ENCODE results near the gene CCDC85C.

CCDC85C gene

DNA sequence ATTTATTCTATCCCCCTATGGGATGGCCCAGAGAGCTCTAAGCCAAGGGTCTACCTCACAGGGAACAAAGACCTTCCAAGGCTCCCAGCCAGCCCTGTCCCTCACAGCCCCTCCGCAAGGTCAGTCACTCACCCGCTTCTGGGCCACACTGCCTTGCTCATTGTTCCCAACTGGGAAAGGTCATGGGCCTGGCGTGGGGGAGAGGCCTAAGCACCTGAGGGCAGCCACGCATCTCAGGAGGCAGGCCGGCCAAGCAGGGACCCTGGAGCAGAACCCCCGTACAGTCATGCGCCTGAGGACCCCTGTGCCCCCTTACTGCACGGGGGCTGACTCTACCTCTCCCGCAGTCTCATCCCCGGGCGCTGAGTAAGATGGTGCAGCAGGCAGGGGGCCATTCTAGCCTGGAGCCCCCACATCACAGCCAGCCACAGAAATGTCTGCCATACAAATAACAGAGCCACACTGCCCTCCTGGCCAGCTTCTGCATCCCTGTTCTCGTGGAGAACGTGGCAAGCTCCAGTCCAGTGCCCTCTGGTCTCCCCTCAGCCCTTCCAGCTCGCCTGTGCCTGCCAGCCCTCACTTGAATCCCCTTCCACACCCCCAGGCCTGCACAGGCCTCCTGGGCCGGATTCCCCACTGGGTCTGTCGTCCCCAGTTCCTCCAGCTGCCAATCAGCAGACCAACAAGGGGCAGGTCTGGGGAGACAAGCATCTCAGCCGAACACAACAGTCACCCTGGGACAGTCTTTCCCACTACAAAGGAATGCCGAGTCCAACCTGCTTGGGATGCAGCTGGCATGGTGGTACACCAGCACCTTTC, 16.3 kb downstream of the CCDC85C start:
- no peak for DNase-seq

DNA sequence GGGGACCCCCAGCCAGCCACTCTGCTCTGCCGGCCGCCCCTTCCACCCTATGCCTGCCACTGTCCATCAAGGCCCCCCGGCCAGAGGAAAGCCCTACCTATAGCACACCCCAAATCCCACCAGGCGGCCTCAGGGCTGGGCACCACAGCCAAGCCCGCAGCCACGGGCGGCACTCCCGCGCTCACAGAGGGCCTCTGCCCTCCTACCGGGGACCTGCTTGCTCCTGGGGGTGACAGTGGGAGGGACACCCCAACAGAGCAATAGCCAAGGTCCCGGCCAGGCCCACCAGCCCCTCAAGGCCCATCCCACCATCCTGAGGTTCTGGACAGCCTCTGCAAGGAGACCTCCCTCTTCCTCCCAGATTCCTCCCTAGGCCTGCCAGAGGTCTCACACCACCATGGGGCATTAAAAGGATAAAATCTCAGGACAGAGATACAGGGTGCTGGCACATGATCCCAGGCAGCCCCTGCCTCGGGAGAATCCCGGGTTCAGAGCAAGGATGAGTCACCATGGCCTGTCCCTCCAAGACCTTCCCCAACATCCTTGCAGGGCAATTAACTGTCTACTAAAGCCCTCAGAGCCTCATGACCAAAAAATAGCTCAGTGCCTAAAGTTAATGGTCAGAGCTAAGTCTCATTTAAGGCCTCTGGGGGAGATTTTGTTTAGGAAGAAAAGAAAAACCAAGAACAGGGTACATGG, 17.1 kb downstream of the CCDC85C start:
- no peak for DNase-seq

DNA sequence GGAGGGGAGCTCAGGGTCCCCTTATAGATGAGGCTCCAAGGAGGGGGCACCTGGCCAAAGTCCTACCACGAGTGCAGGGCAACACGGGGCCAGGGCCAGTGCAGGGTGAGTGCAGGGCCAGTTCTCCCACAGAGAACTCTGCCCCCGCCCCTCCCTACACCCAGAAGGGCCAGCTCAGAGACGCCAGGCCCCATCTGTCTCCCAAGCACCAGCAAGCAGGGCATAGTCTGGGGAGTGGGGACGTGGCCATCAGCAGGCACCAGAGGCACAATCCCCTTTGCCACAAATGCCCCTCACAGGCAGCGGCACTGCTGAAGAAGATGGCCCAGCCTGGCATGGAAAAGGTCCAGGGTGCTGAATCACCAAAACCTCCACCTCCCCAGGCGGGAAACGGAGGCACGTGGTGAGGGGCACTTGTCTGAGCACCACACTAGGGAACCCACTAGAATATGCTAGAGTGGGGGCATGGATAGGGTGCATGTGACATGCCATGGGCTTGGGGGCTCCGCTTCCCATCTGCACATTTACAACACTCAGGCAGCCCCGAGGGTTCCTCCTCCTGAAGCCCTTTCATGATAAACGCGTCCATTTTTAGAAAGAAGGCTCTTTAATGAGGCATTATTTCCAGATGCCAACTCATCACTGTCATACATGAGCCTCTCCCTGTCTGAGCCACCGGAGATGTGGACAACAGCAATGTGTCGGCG, 17.8 kb downstream of the CCDC85C start:
- no peak for DNase-seq

DNA sequence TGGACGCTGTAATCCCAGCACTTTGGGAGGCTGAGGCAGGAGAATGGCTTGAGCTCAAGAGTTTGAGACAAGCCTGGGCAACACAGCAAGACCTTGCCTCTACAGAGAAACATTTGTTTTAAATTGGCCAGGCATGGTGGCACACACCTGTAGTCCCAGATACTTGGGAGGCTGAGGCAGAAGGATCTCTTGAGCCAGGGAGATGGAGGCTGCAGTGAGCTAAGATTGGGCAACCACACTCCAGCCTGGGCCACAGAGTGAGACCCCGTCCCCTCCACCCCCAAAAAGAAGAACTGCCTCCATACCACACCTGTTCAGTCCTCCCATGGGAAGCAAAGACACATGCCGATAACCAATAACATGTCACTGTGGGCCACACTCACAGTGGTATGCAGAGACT, 19.2 kb downstream of the CCDC85C start:
- no peak for DNase-seq

DNA sequence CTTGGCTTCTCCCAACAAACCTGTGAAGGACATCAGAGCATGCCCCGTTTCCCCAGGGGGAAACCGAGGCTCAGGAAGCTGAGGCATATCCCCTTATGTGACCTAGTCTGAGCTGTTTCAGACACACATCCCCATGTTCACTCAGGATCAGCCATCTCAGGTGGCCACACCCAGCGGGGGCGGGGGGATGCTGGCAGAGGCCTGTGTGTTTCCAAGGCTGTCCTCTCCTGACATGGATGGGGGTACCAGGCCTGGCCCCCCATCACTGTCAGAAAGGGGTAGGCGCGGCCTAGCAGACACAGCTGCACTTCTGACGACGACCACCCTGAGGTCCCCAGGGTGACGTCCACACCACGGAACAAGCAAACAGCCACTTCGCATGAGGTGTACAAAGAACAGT, 22.1 kb downstream of the CCDC85C start:
- DNase-seq: no peak

DNA sequence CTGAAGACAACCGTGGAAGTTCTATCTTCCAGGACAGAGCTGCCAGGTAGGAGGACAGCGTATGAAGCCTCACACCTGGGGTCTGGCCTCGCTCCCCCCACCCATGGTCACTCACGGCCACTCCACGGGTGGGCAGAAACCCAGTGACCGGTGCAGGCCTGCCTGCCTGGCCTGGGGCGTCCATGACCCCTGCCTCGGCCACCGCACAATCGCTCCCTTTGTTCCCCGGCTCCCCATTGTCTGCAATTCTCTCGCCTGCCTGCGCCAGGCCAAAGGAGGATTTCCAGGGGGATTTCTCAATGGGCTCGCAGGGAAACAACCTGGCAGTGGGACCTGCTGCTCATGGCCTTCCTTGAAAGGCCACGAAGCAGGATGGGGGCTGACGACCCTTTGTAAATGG, 22.6 kb downstream of the CCDC85C start:
- no peak for DNase-seq

DNA sequence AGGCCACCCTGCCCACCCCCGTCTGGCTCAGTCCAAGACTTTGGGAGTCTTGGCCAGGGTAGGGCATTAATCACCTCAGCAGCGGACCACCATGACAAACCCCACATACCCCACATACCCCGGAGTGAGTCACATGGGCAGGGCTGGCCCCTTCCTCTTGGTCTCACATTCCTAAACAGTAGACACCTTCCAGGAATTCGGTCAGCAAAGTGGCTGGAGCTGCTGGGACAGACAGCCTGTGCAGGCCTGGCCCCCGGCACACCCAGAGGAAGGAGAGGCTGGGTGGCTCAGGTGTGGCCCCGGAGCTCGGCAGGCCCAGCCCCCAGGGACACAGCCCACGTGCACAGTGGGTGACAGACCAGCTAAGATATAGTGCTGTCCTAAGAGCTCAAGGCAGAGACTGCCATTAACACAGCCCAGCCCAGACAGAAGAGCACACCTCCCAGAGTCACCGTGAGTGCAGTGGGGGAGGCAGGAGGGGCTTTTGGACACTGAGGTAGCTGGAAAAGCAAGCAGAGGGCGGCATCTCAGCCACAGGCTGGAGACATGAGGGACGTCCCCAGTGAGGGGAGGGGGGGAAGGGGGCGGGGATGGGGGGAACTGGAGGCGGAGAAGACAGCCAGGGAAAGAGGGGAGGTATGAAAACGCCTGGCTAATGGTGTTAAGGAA, 24.0 kb downstream of the CCDC85C start:
- DNase-seq: no peak

DNA sequence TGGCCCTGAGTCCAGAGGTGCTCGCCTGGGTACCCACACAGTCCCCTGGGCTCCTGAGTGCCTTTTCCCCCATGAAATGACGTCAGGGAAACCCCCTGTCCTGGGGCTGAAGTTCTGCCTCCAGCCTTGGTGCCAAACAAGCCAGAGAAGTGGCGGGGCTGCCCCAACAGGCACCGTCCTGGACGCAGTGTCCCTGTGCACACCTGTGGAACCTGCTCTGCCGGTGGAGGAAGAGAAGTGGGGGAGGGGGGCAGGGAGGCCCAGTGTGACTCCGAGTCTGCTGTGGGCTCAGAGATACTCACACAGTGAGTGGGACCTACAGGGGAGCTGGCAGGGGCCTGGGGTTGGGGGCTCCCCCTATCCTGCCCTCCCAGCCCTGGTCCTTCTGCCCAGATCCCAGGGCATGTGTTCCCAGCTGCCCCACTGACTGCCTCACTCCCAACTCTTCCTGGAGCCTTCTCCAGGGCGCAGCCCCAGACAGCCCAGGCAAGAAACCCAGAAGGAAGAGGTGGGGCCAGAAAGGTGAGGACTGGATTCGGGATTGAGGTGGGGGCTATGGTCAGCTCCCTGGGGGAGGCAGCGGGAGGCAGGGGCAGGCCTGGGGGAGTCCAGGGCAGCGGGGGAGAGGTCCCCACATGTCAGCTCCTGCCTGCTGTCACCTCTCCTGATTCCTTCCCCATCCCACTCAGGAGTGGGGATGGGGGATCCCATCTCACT, 24.7 kb downstream of the CCDC85C start:
- DNase-seq: no peak

DNA sequence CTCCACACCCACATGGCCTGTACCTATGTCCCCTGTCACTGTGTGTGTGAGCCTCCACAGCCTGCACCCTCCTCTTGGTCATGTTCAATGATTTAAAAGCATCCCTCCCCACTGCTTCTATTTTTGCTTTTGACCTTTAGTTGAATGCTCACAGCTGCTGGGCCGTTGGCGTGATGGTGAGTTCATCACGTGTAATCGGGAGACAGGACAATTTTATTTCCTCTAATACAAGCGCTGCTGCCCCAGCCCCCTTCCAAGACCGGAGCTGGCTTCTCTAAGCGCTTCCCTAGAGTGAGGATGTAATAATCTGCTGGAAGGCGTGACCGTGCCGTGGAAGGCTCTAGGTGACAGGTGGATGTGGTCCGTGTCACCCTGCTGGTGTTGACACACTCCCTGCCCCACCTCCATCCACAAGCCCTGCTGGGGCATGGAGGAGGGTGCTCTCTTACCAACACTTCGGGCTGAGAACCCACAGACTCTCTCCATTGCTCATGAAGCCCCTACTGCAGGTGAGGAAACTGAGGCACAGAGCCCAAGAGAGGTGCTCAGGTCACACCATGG, 25.4 kb downstream of the CCDC85C start:
- no peak for DNase-seq

DNA sequence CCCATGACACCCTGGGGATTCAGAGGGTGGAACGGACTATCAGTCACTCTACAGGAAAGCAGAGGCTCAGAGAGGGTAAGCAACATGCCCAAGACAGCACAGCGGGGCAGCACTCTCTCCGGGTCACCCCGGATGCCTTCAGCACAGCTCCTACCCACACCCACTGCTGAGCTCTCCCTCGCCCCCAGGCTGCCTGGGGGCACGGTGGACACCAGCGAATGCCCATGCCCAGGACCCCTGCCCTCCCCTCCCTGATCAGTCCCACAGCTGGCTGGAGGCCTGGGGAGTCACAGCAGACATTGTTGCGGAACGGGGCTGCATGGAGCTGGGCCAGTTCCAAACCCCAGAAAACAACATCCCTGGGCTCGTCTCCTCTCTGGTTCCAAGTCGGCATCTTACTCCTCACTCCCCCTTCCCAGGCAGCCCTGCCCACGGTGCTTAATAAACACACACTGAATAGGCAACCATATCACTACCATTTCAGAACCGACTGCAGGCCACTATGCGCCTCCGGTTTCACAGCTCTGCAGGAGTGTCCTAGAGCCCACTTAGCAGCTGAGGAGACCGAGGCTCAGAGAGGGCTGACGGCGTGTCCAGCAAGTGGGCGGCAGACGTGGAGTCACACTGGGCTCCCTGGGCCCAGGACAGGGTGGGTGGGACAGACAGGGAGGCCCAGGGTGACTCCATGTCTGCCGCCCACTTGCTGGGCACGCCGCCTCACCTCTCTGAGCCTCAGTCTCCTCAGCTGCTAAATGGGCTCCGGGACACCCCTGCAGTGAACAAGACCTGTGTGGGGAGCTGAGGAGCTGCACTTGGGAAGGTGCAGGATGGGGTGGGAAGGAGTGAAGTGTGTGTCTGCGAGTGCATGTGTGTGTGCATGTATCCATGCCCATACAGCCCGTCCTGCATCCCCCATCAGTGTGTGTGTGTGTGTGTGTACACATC, 27.0 kb downstream of the CCDC85C start:
- DNase-seq: no peak

DNA sequence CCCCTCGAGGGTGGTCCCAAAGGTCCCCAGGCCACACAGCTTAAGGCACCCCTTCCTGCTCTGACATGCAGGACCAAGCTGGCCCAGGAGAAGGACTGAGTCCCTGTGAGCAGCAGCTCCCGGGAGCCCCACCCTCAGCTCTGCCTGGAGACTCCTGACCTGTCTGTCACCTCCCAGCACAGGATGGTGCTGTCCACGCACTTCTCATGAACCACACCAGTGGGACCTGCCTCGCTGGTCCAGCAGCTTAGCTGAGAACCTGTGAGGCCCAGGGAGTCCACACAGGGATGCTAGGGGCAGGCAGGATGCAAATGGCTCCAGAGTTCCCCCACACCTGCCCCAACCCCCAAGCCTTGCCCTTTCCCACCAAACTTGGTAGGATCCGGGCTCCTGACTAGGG, 27.7 kb downstream of the CCDC85C start:
- no peak for DNase-seq

DNA sequence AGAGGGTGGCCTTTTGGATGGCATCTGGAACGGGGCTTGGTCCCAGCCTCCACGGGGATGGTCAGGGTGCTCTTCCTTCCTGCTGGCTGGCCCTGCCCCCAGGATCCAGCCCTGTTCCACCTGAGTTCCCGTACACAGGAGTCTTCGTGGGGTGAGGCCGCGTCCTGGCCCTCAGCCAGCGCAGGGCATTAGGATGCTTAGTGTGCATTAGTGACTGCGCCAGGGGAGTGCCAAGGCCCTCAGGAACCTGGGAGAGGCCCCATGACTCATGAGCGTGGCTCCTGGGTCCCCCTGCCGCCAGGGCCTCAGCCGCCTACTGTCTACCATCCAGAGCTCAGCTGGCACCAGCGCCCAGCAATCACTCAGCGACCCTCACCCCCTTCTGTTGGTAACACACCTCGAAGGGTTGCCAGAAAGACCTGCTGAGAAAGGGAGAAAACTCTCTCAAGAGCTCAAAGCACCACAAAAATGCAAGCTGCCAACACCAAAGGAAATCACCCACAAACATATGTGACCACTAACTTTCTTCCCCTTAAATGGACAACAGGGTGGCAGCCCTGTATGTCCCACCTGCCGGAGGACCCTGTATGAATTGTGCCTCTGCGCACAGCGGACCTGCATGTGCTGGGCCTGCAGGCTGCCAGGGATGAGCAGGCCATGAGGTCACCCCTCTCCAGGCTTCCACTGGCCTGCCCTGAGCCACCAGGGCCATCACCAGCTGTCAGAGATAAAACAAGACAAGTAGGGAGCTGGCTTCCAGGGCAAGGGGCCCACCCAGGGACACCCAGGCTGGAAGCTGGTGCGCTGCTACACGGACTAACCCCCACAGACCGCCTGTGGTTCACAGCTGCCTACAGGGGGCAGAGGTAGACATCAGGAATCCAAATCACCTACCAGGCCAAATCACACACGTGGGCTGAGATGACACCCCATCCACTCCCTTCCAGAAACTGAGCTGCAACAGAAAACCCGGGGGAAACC, 28.7 kb downstream of the CCDC85C start:
- DNase-seq: peak; percentile 42

DNA sequence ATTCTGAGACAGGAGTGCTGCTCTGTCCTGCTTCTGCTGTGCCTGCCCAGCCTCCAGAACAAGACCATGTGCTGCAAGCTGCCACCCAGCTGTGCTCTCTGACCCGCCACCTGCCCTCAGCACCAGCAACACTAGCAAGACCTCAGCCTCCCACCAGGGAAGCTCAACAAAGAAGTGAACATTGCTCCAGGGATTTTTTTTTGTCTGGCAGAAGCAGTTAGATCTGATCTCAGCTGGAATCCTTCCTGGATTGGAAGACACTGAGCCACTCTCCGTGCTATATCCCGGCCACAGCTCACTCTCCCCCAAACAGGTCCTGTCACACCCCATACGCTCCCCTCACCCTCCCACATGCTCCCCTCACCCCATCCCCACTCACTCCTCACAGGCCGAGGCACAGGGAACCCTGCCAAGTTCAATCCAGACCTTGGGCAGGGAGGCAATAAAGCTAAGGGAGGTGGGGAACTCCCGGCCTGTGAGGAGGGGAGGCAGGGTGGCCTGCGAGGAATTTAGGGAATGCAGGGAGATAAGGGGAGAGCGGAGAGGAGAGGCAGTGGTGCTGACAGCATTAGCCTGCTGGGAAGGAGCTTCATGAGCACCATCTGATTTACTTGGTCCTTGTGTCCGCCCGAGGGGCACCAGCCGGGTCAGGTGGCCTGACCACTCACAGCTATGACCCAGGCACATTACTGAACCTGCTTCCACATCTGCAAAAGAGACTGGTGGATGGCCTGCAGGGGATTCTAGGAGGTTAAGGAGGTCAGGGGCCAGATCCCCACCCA, 29.7 kb downstream of the CCDC85C start:
- DNase-seq: peak; percentile 72

DNA sequence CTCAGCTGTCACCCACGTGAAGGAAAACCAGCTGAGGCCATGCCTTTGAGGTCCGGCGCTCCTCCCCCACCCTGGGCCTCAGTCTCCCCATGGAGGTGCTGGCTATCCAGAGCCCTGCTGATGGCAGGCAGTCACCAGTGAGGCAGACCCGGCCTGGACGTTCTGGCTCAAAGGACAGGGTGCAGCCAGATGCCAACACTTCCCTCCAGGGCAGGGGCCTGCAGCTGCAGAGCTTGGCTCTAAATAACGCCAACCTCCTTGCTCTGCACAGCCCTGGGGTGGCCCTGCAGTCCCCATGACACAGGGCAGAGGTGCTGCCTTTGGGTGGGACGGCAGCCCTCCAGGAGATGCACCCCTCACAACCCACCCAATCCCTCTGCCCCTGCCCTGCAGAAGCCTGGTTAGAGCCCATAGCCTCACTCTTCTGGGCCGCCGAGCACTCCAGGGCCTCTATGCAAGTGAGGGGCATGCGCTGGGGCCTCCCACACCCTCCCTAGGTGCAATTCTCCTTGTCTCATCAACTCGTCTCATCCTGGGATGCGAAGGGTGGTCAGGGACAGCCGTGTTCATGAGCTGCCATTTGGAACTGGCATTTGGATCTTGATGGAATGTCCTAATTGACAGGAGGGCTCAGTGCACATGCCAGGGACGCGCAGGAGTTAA, 30.4 kb downstream of the CCDC85C start:
- no peak for DNase-seq

DNA sequence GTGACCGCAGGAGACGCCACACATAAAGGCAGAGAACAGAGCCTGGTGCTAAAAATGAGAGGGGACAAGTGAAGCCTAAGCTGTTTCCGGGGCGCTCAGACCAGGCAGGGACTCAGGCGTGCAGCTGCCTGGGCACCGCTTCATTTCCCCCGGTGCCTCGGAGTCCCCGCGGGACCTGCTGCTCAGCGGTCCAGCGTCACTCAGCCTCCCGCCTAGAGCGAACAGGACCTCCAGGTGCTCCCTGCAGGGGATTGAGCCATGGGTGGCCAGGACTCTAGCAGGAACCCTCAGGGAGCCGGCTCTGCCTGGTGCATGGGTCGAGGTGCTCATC, 31.0 kb downstream of the CCDC85C start:
- no peak for DNase-seq

DNA sequence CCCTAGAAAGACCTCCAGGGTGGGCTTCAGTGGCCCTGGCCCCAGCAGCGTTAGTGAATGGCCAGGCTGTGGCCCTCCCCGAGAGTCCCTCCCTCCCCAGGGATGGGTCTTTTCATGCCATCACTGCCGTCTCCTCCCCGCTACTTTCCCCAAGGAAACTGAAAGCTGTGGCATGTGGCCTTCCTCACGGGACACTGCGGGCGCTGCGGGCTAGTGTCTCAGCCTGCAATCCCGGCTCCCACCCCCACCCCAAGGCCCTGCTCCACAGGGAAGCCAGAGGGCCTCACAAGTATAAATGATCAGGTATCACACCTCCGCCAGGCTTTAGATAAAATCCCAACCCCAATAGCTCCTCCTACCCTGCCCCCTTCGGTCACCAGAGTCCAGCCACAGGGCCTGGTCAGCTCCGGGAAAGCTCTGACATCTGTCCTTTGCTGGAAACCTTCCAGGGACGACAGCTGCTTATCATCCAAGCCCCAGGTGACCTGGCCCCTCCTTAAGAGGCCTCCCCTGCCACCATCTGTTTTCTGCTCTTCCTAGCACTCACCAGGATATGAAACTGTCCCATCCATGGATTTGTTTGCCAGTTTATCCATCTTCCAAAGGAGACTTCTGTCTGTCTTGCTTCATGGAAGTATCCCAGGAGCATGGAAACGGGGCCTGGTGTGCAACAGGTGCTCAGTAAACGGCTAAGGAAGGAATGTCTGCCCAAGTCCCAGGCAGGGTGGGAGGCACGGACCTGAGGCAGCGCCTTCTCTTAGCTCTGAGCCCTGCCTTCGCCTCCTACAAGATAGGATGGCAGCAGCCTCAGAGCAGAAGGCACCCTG, 31.6 kb downstream of the CCDC85C start:
- DNase-seq: no peak

DNA sequence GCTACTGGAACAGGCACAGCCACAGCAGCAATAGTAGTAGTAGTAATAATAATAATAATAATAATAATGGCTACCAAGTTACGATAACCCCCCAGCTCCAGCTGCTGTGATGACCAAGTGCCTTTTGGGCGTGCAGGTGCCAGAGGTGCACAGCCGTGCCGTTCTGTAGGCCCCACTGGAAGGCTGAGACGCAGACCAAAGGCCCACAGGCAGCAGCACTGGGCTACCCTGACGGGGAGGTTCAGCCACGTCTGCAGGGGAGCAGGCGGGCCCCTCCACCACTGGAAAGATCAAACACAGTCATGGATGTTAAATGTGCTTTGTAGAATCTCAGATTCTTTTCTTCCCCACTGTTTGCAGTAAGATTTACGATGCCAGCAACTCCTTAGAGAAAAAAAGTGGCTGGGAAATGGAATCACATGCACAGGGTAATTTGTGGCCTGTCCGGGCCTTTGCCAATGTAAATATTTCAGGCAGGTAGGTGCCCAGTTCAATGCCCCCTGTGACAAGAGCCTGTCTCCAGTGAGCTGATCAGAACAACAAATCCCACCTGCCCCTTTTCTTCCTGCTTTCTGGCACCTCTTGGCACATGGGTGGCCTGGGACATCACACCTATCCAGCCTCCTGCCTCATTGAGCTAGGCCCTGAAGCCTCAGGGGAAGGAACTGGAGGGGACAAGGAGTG, 32.6 kb downstream of the CCDC85C start:
- DNase-seq: no peak

All from NCI-H446 treated with DMSO at 0.1 percent for 48 hours (cell line).